OCI-LY7 (cell line): ENCODE data around the gene SLC26A8. TPM values are rescaled to one million over a fixed set of nuclear protein-coding genes. Genes with fewer than 3 reads are reported as not detected.

Experiments
- BruUV-seq: library from RNA; stranded (reverse); fragments of 400-500 nt; replicated peaks from 2 replicates; lab custom pipeline; 2021; lab: Mats Ljungman, UMichigan
- CTCF ChIA-PET: fragments of 300-600 bp; sonication (Branson Sonifier 250); formaldehyde crosslinking; loops from one replicate; lab custom pipeline; 2022; ENCODE audit warnings: antibody characterized with exemption; ENCODE audit not compliant: unreplicated experiment; lab: Charles Lee
- POLR2A ChIA-PET: fragments of 300-600 bp; sonication (Branson Sonifier 250); formaldehyde crosslinking; loops from one replicate; lab custom pipeline; 2022; ENCODE audit warnings: antibody characterized with exemption; lab: Charles Lee
- DNase-seq: peaks from one replicate; pipeline ENCODE4 v3.0.0-alpha.2; 2015; ENCODE audit warnings: low spot score
- H2AFZ ChIP-seq: fragments of 200-600 bp; sonication (generic), shearing (Covaris generic); 2 replicates; pipeline ENCODE4 v1.6.1; 2014; ENCODE audit warnings: mild to moderate bottlenecking, antibody characterized with exemption, low read length, moderate library complexity
- H3K27ac ChIP-seq: fragments of 200-600 bp; sonication (generic); 2 replicates; pipeline ENCODE4 v1.5.1; 2014; ENCODE audit warnings: mixed run types, low read depth, mild to moderate bottlenecking, moderate library complexity, low read length, inconsistent platforms; ENCODE audit not compliant: poor library complexity, severe bottlenecking
- H3K36me3 ChIP-seq: fragments of 200-600 bp; sonication (generic); 2 replicates; pipeline ENCODE4 v1.6.1; 2014; ENCODE audit warnings: mild to moderate bottlenecking, antibody characterized with exemption, low read length, moderate library complexity, mixed read lengths; ENCODE audit not compliant: insufficient read depth
- H3K4me1 ChIP-seq: fragments of 200-600 bp; sonication (generic); 2 replicates; pipeline ENCODE4 v1.5.1; 2014; ENCODE audit warnings: mild to moderate bottlenecking, low read length; ENCODE audit not compliant: insufficient read depth, poor library complexity, severe bottlenecking
- H3K4me2 ChIP-seq: fragments of 200-600 bp; sonication (generic); 2 replicates; pipeline ENCODE4 v1.6.1; 2014; ENCODE audit warnings: mild to moderate bottlenecking, low read length
- H3K4me3 ChIP-seq: fragments of 200-600 bp; sonication (generic); 2 replicates; pipeline ENCODE4 v1.5.1; 2014; ENCODE audit warnings: mild to moderate bottlenecking, low read depth, low read length; ENCODE audit not compliant: poor library complexity, severe bottlenecking
- H3K79me2 ChIP-seq: fragments of 200-600 bp; sonication (generic); 2 replicates; pipeline ENCODE4 v1.6.1; 2016; ENCODE audit warnings: low read depth, mild to moderate bottlenecking, low read length, moderate library complexity, mixed read lengths; ENCODE audit not compliant: insufficient read depth
- H3K9me2 ChIP-seq: fragments of 200-600 bp; sonication (generic); 2 replicates; pipeline ENCODE4 v1.6.1; 2016; ENCODE audit warnings: mild to moderate bottlenecking, low read length, mixed read lengths; ENCODE audit not compliant: insufficient read depth
- H3K9me3 ChIP-seq: fragments of 200-600 bp; sonication (generic); 2 replicates; pipeline ENCODE4 v1.6.1; 2014; ENCODE audit warnings: mild to moderate bottlenecking, mixed run types, low read length, mixed read lengths
- H4K20me1 ChIP-seq: fragments of 200-600 bp; sonication (generic); 2 replicates; pipeline ENCODE4 v1.6.1; 2014; ENCODE audit warnings: mild to moderate bottlenecking, antibody characterized with exemption, low read length, moderate library complexity, mixed read lengths; ENCODE audit not compliant: insufficient read depth
- CTCF ChIP-seq: fragments of 200-600 bp; sonication (generic); conservative IDR thresholded peaks from 2 replicates; pipeline ENCODE4 v1.5.1; 2014; ENCODE audit warnings: mild to moderate bottlenecking, antibody characterized with exemption, low read length, moderate library complexity, mixed read lengths
- EZH2phosphoT487 ChIP-seq: fragments of 200-600 bp; sonication (generic); IDR thresholded peaks from 2 replicates; pipeline ENCODE4 v1.6.1; 2018; ENCODE audit warnings: low read depth, borderline replicate concordance, mild to moderate bottlenecking, mixed run types, antibody characterized with exemption, low read length, moderate library complexity, mixed read lengths
- intact Hi-C: fragments of 100-400 bp; cut with micrococcal nuclease; formaldehyde crosslinking; loops from one replicate; pipeline ENCODE4 v1.10.0; 2022; ENCODE audit not compliant: unreplicated experiment
- total RNA-seq, 2 experiments: library from RNA; depleted of rRNA in 1 of 2; stranded (reverse); fragments of >200 nt in 1 of 2; shearing (Covaris generic) in 1 of 2; gene quantifications; 2 replicates each; pipeline ENCODE4 v1.2.3, GENCODE V29; 2014 to 2022

The SLC26A8 gene
- total RNA-seq, 2 experiments from 2014 or later = not detected

GRCh38 chr6:36071281-36071680 is 46.8 kb upstream of the SLC26A8 start:
- no peak for DNase-seq
- TF ChIP-seq CTCF (no peak), EZH2phosphoT487 (no peak)
- H3K79me2 ChIP-seq = peaks cover 12% of the 10 kb centered on the region; the same call in 1 of the 2 replicates
- no peak overlapping the region for H3K27ac ChIP-seq
- ChIA-PET CTCF (no interaction called here), POLR2A (interaction anchor here (0.6 to 0.7 kb wide), 4 partner anchors 15 to 1624 kb away, joined by 3 to 4 read pairs (median 3); no protein-coding TSS in a partner anchor)
- no peak overlapping the region for H3K4me3 ChIP-seq
- H3K9me2 ChIP-seq = no peaks in the 10 kb centered on the region
- no peak overlapping the region for H2AFZ ChIP-seq
- no TSS peak for BruUV-seq
- H3K9me3 ChIP-seq = no peaks in the 10 kb centered on the region
- peaks cover 23% of the 10 kb centered on the region for H3K36me3 ChIP-seq
- H3K4me2 ChIP-seq = no peak overlapping the region
- peaks cover 10% of the 10 kb centered on the region; the same call in 1 of the 2 replicates for H4K20me1 ChIP-seq
- H3K4me1 ChIP-seq = no peaks in the 10 kb centered on the region
- intact Hi-C loops = no loop called here

DNA sequence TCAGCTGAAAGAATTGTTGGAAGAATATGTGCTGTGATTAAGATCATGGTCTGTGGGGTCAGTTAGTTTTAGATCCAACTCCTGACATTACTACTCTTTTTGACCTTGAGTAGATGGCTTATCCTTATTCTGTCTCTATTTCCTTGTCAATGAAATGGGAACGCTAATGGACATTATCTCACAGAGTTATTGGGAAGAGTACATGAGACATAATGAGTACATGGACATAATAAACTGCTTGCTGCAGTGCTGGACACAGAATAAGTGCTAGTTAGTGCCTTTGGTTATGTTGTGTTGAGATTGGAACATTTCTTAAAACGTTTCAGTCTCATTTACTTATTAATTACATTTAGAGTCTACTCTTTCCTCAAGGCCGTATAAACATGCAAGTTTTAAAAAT is 45.8 kb upstream of the SLC26A8 start:
- Histone ChIP-seq H3K9me3 (no peaks in the 10 kb centered on the region), H3K9me2 (no peaks in the 10 kb centered on the region), H3K79me2 (peaks cover 12% of the 10 kb centered on the region; the same call in 1 of the 2 replicates), H3K4me3 (no peak overlapping the region), H3K4me2 (no peak overlapping the region), H4K20me1 (peaks cover 7% of the 10 kb centered on the region; the same call in 1 of the 2 replicates), H3K4me1 (no peaks in the 10 kb centered on the region), H3K27ac (no peak overlapping the region), H3K36me3 (peaks cover 13% of the 10 kb centered on the region; the same call in 1 of the 2 replicates), H2AFZ (no peak overlapping the region)
- no TSS peak for BruUV-seq
- intact Hi-C loops = no loop called here
- no peak for DNase-seq
- POLR2A ChIA-PET = interaction anchor here (0.6 kb wide), 1 partner anchor 94 kb away, joined by 7 read pairs; no protein-coding TSS in a partner anchor
- CTCF ChIA-PET = no interaction called here
- TF ChIP-seq CTCF = no peak
- no peak for TF ChIP-seq EZH2phosphoT487

DNA sequence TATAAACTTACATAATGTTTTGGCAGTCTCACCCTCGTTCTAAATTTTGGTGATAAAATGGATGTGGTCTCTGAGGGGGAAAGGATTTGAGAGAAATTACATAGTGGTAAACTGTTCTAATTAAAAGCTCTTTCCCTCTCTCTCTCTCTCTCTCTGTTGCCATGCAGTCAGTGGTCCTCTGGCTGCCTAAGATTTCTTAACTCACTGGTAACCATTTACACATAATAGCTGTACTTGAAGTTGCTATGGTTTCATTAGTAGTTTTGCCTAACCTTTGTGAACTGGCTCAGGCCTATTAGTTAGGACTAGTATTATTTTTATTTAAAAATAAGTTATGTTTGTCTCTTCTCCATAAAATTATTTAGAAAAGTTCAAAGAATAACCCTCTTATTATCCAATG is 45.1 kb upstream of the SLC26A8 start:
- peaks cover 5% of the 10 kb centered on the region; the same call in 1 of the 2 replicates for H4K20me1 ChIP-seq
- H3K9me3 ChIP-seq = no peaks in the 10 kb centered on the region
- POLR2A ChIA-PET = interaction anchor here (0.6 kb wide), 1 partner anchor 94 kb away, joined by 7 read pairs; no protein-coding TSS in a partner anchor
- H3K36me3 ChIP-seq = peaks cover 17% of the 10 kb centered on the region; the same call in 1 of the 2 replicates
- intact Hi-C loops = no loop called here
- peaks cover 12% of the 10 kb centered on the region; the same call in 1 of the 2 replicates for H3K79me2 ChIP-seq
- no peak overlapping the region for H3K4me2 ChIP-seq
- no TSS peak for BruUV-seq
- H3K9me2 ChIP-seq = no peaks in the 10 kb centered on the region
- H3K4me1 ChIP-seq = no peaks in the 10 kb centered on the region
- no peak for DNase-seq
- H3K4me3 ChIP-seq = no peak overlapping the region
- CTCF ChIA-PET = no interaction called here
- no peak overlapping the region for H3K27ac ChIP-seq
- H2AFZ ChIP-seq = no peak overlapping the region
- TF ChIP-seq EZH2phosphoT487 (no peak), CTCF (no peak)
